DMS153 (cell line): Measurements from ENCODE around the gene ADPGK.
"Not testable (repeated sequence)": the region's sequence is repeated elsewhere in the genome, so short reads cannot be mapped to it uniquely, and the experiment has no call there.

Source experiments
- DNase-seq: peaks from one replicate; lab custom pipeline; 2025; lab: John Stamatoyannopoulos, UW

Gene ADPGK

GRCh38 chr15:72783640-72784455 is at the start of gene ADPGK:
ADPGK (minus strand) TSS chr15:72783758; CDS start chr15:72783691, 67 bp downstream.
- DNase-seq = peak; percentile 52

- no peak for DNase-seq
These were observed 43.7 kb upstream of the ADPGK start for GRCh38 chr15:72827226-72827625.

- DNase-seq = no peak
These were observed 43.1 kb upstream of the ADPGK start for GRCh38 chr15:72826611-72827010.

- DNase-seq = no peak
These were observed 42.3 kb upstream of the ADPGK start for GRCh38 chr15:72825829-72826228.

GRCh38 chr15:72824781-72825180 is 41.2 kb upstream of the ADPGK start:
- DNase-seq = no peak

GRCh38 chr15:72824112-72824511 is 40.6 kb upstream of the ADPGK start:
- no peak for DNase-seq

GRCh38 chr15:72820278-72820677 is 36.7 kb upstream of the ADPGK start:
- no peak for DNase-seq

- no peak for DNase-seq
These were observed 35.1 kb upstream of the ADPGK start for GRCh38 chr15:72818632-72819031.

- no peak for DNase-seq
These were observed 29.9 kb upstream of the ADPGK start for GRCh38 chr15:72813345-72814004.

- no peak for DNase-seq
These were observed 25.8 kb upstream of the ADPGK start for GRCh38 chr15:72809329-72809728.

GRCh38 chr15:72807346-72807745 is 23.8 kb upstream of the ADPGK start:
- DNase-seq = not testable (repeated sequence)

- DNase-seq = no peak
These were observed 19.4 kb upstream of the ADPGK start for GRCh38 chr15:72803006-72803405.

GRCh38 chr15:72801590-72802325 is 18.2 kb upstream of the ADPGK start:
- no peak for DNase-seq

- DNase-seq = no peak
These were observed 17.4 kb upstream of the ADPGK start for GRCh38 chr15:72800833-72801481.

GRCh38 chr15:72797834-72798233 is 14.3 kb upstream of the ADPGK start:
- no peak for DNase-seq

- no peak for DNase-seq
These were observed 13.8 kb upstream of the ADPGK start for GRCh38 chr15:72797338-72797689.

GRCh38 chr15:72796515-72797337 is 13.2 kb upstream of the ADPGK start:
- no peak for DNase-seq

- no peak for DNase-seq
These were observed 12.6 kb upstream of the ADPGK start for GRCh38 chr15:72796210-72796514.

GRCh38 chr15:72793766-72794660 is 10.5 kb upstream of the ADPGK start:
- DNase-seq = no peak

- no peak for DNase-seq
These were observed 8.9 kb upstream of the ADPGK start for GRCh38 chr15:72792431-72792830.
